IMR-90 (cell line): ENCODE results near the gene MAPK9. TPM values are rescaled to one million over a fixed set of nuclear protein-coding genes. Genes with fewer than 3 reads are reported as not detected.

ENCODE experiments used
- ATAC-seq: fragments of 200-7000 bp; cut with Tn5 transposase; 2 replicates; pipeline ENCODE4 v1.9.1; 2020; ENCODE audit warnings: low read depth, mild to moderate bottlenecking, moderate library complexity
- BruUV-seq: library from RNA; stranded (reverse); fragments of 400-500 nt; replicated peaks from 2 replicates; lab custom pipeline; 2021; lab: Mats Ljungman, UMichigan
- CTCF ChIA-PET: fragments of 300-600 bp; formaldehyde crosslinking; extraction: SDS; loops from one replicate; lab custom pipeline; 2021; ENCODE audit warnings: antibody characterized with exemption; lab: Yijun Ruan, JAX
- POLR2A ChIA-PET: fragments of 300-600 bp; sonication (Branson Sonifier 250); formaldehyde crosslinking; loops from one replicate; lab custom pipeline; 2022; ENCODE audit warnings: antibody characterized with exemption; ENCODE audit not compliant: unreplicated experiment; lab: Charles Lee
- DNase-seq: peaks from one replicate; pipeline ENCODE4 v3.0.0; 2013
- H2AFZ ChIP-seq: replicated peaks from 2 replicates; pipeline ENCODE3; 2013; ENCODE audit warnings: low read length, mild to moderate bottlenecking; ENCODE audit not compliant: poor library complexity
- H2AK5ac ChIP-seq: 2 replicates; pipeline ENCODE4 v1.6.1; 2013; ENCODE audit warnings: low read depth, low read length, inconsistent platforms
- H2AK9ac ChIP-seq: replicated peaks from 2 replicates; pipeline ENCODE3; 2013; ENCODE audit warnings: mild to moderate bottlenecking, low read depth, low read length, moderate library complexity; ENCODE audit not compliant: poor library complexity
- H2BK120ac ChIP-seq: 2 replicates; pipeline ENCODE4 v1.6.1; 2013; ENCODE audit warnings: low read depth, low read length, inconsistent platforms
- H2BK15ac ChIP-seq: 3 replicates; pipeline ENCODE4 v1.6.1; 2013; ENCODE audit warnings: low read depth, low read length, inconsistent platforms
- H2BK20ac ChIP-seq: 2 replicates; pipeline ENCODE4 v1.6.1; 2013; ENCODE audit warnings: low read depth, mild to moderate bottlenecking, inconsistent platforms, low read length, moderate library complexity
- H2BK5ac ChIP-seq: 2 replicates; pipeline ENCODE4 v1.6.1; 2013; ENCODE audit warnings: mild to moderate bottlenecking, low read depth, low read length, inconsistent platforms; ENCODE audit not compliant: poor library complexity, severe bottlenecking
- H3K14ac ChIP-seq: replicated peaks from 2 replicates; pipeline ENCODE4 v1.6.1; 2013; ENCODE audit warnings: low read depth, low read length, inconsistent platforms
- H3K18ac ChIP-seq: 2 replicates; pipeline ENCODE4 v1.6.1; 2013; ENCODE audit warnings: low read depth, low read length, control low read depth
- H3K23ac ChIP-seq: 2 replicates; pipeline ENCODE4 v1.6.1; 2013; ENCODE audit warnings: low read depth, low read length, inconsistent platforms
- H3K27ac ChIP-seq: 2 replicates; pipeline ENCODE4 v1.5.1; 2013; ENCODE audit warnings: mild to moderate bottlenecking, control low read depth, low read length; ENCODE audit not compliant: insufficient read depth
- H3K27me3 ChIP-seq: 2 replicates; pipeline ENCODE4 v1.6.1; 2013; ENCODE audit warnings: low read length; ENCODE audit not compliant: control insufficient read depth, insufficient read depth
- H3K36me3 ChIP-seq: 2 replicates; pipeline ENCODE4 v1.6.1; 2013; ENCODE audit warnings: low read length, mixed read lengths; ENCODE audit not compliant: control insufficient read depth, insufficient read depth
- H3K4ac ChIP-seq: 2 replicates; pipeline ENCODE4 v1.6.1; 2013; ENCODE audit warnings: low read depth, low read length, inconsistent platforms
- H3K4me1 ChIP-seq: 2 replicates; pipeline ENCODE4 v1.6.1; 2013; ENCODE audit warnings: low read length, mixed read lengths; ENCODE audit not compliant: control insufficient read depth, insufficient read depth
- H3K4me2 ChIP-seq: 2 replicates; pipeline ENCODE4 v1.6.1; 2013; ENCODE audit warnings: low read depth, mild to moderate bottlenecking, control low read depth, low read length, moderate library complexity
- H3K4me3 ChIP-seq: 2 replicates; pipeline ENCODE4 v1.5.1; 2013; ENCODE audit warnings: low read depth, mild to moderate bottlenecking, control low read depth, low read length, moderate library complexity; ENCODE audit not compliant: insufficient read depth
- H3K56ac ChIP-seq: 2 replicates; pipeline ENCODE4 v1.6.1; 2013; ENCODE audit warnings: low read length, inconsistent platforms; ENCODE audit not compliant: insufficient read depth; ENCODE audit errors: extremely low read depth
- H3K79me1 ChIP-seq, 2 experiments: 2 replicates each; pipeline ENCODE4 v1.6.1; 2013; ENCODE audit warnings: low read length in 2 of 2, inconsistent platforms in 1 of 2, low read depth in 1 of 2
- H3K9ac ChIP-seq: 2 replicates; pipeline ENCODE4 v1.6.1; 2013; ENCODE audit warnings: low read depth, low read length, control low read depth
- H3K9me1 ChIP-seq: 2 replicates; pipeline ENCODE4 v1.6.1; 2013; ENCODE audit warnings: low read length, inconsistent platforms; ENCODE audit not compliant: insufficient read depth
- H3K9me3 ChIP-seq: 2 replicates; pipeline ENCODE4 v1.6.1; 2013; ENCODE audit warnings: low read length; ENCODE audit not compliant: control insufficient read depth, insufficient read depth
- H4K20me1 ChIP-seq: 2 replicates; pipeline ENCODE4 v1.6.1; 2013; ENCODE audit warnings: low read length, inconsistent platforms; ENCODE audit not compliant: insufficient read depth
- H4K5ac ChIP-seq: 2 replicates; pipeline ENCODE4 v1.6.1; 2013; ENCODE audit warnings: mild to moderate bottlenecking, low read depth, low read length, control low read depth
- H4K8ac ChIP-seq, 2 experiments: 2 replicates each; pipeline ENCODE4 v1.6.1; 2013; ENCODE audit warnings: low read depth in 2 of 2, low read length in 2 of 2, control low read depth in 1 of 2, inconsistent platforms in 1 of 2
- H4K91ac ChIP-seq: 2 replicates; pipeline ENCODE4 v1.6.1; 2013; ENCODE audit warnings: low read depth, low read length, inconsistent platforms; ENCODE audit not compliant: insufficient read depth
- BHLHE40 ChIP-seq: fragments of 150-350 bp; IDR thresholded peaks from 2 replicates; pipeline ENCODE4 v1.6.1; 2016; ENCODE audit warnings: mild to moderate bottlenecking, low read depth, low read length
- CEBPB ChIP-seq: IDR thresholded peaks from 2 replicates; pipeline ENCODE4 v1.6.1; 2012; ENCODE audit warnings: low read depth, low read length, improper control_type of control experiment
- CHD1 ChIP-seq: IDR thresholded peaks from 2 replicates; pipeline ENCODE4 v1.6.1; 2012; ENCODE audit warnings: low read depth, low read length, improper control_type of control experiment
- CTCF ChIP-seq: conservative IDR thresholded peaks from 2 replicates; pipeline ENCODE4 v1.5.1; 2012; ENCODE audit warnings: mild to moderate bottlenecking, low read depth, low read length, improper control_type of control experiment
- ELK1 ChIP-seq: fragments of 150-350 bp; IDR thresholded peaks from 2 replicates; pipeline ENCODE4 v1.6.1; 2016; ENCODE audit warnings: low read depth, mild to moderate bottlenecking, low read length, moderate library complexity, borderline replicate concordance
- FOS ChIP-seq: fragments of 150-350 bp; IDR thresholded peaks from 2 replicates; pipeline ENCODE4 v1.6.1; 2016; ENCODE audit warnings: low read depth, low read length
- MAFK ChIP-seq: IDR thresholded peaks from 2 replicates; pipeline ENCODE4 v1.6.1; 2012; ENCODE audit warnings: low read depth, low read length, improper control_type of control experiment
- MAZ ChIP-seq: IDR thresholded peaks from 2 replicates; pipeline ENCODE4 v1.6.1; 2012; ENCODE audit warnings: low read depth, mild to moderate bottlenecking, low read length, improper control_type of control experiment, moderate library complexity, borderline replicate concordance
- MXI1 ChIP-seq: IDR thresholded peaks from 2 replicates; pipeline ENCODE4 v1.6.1; 2012; ENCODE audit warnings: low read depth, mild to moderate bottlenecking, low read length, moderate library complexity, borderline replicate concordance
- NFE2L2 ChIP-seq: fragments of 150-350 bp; IDR thresholded peaks from 2 replicates; pipeline ENCODE4 v1.6.1; 2016; ENCODE audit warnings: low read depth, mild to moderate bottlenecking, low read length
- POLR2A ChIP-seq: IDR thresholded peaks from 2 replicates; pipeline ENCODE4 v1.6.1; 2012; ENCODE audit warnings: mild to moderate bottlenecking, low read depth, low read length
- RAD21 ChIP-seq: IDR thresholded peaks from 2 replicates; pipeline ENCODE4 v1.6.1; 2012; ENCODE audit warnings: low read length, improper control_type of control experiment
- RCOR1 ChIP-seq: IDR thresholded peaks from 2 replicates; pipeline ENCODE4 v1.6.1; 2012; ENCODE audit warnings: mild to moderate bottlenecking, low read length, improper control_type of control experiment; ENCODE audit not compliant: insufficient replicate concordance
- RFX5 ChIP-seq: IDR thresholded peaks from 2 replicates; pipeline ENCODE4 v1.8.0; 2012; ENCODE audit warnings: low read depth, mild to moderate bottlenecking, low read length, moderate library complexity
- SMC3 ChIP-seq: fragments of 150-350 bp; IDR thresholded peaks from 2 replicates; pipeline ENCODE4 v1.6.1; 2016; ENCODE audit warnings: low read depth, mild to moderate bottlenecking, antibody characterized with exemption, low read length, moderate library complexity
- WGBS, 2 experiments: methylation state at CpG; one replicate each; pipeline versions ENCODE4 v1.1.5 to v1.1.7; 2013; ENCODE audit warnings: missing lambda C conversion rate in 2 of 2; ENCODE audit not compliant: insufficient read length in 1 of 2; ENCODE audit errors: extremely low coverage in 2 of 2; 5-methylcytosine and 5-hydroxymethylcytosine counted together
- dilution Hi-C: fragments of 300-500 bp; cut with HindIII; formaldehyde crosslinking; loops from one replicate; pipeline ENCODE4 v1.14.3; 2018; ENCODE audit warnings: low sequenced_read_pairs; ENCODE audit not compliant: unreplicated experiment
- in situ Hi-C: fragments of 300-500 bp; cut with MboI; formaldehyde crosslinking; loops from 3 replicates; pipeline ENCODE4 v1.14.3; 2019; ENCODE audit warnings: low sequenced_read_pairs, inconsistent platforms, mixed read lengths
- intact Hi-C: fragments of 100-400 bp; cut with micrococcal nuclease; formaldehyde crosslinking; loops from 2 replicates; pipeline ENCODE4 v1.10.0; 2022
- polyA plus RNA-seq, 3 experiments: library from polyadenylated mRNA; depleted of rRNA; stranded (reverse); fragments of >200 nt; gene quantifications; 2 replicates each; pipeline ENCODE4 v1.2.3, GENCODE V29; 2012; ENCODE audit warnings: low replicate concordance in 1 of 3
- total RNA-seq: library from RNA; depleted of rRNA; stranded (reverse); fragments of >200 nt; gene quantifications from 2 replicates; pipeline ENCODE4 v1.2.3, GENCODE V29; 2012
- TF ChIP-seq, protein P1 (sequence below): fragments of 150-350 bp; IDR thresholded peaks from 2 replicates; pipeline ENCODE4 v1.6.1; 2017; ENCODE audit warnings: mild to moderate bottlenecking, antibody characterized with exemption, low read length, low read depth

MAPK9 gene
- total and polyA plus RNA-seq, 2 of the 4 experiments (the other 2 are of a cell fraction): 22.9 to 23.3 TPM

DNA sequence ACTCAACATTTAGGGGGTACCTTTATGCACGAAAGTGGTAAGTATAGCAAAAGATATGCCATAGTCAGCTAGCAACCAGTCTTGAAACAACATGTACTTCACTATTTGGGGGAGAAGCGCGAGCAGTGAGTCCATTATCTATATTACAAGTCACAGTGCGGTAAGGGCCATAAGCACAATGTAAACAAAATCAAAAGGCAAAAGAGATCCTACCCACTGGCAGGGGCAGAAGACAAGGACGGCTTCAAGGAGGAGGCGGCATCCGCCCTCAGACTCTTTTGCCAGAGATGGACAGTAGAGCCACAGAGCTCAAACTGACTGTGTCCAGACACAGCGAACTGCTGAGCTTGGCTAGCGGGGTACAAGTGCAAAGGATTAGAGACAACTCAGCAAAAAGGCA, 9.6 kb downstream of the MAPK9 start:
- Histone ChIP-seq H4K8ac (no peak overlapping the region), H2BK5ac (no peak overlapping the region)
- in situ Hi-C loops: no loop called here

More for the DNA sequence above, 9.6 kb downstream of the MAPK9 start:
- Histone ChIP-seq H3K9me1 (0 out of 2 replicates have a peak, but pooled peaks cover under 1% of the 10 kb centered on the region), H2AK9ac (no peak overlapping the region), H3K9me3 (peaks cover 5% of the 10 kb centered on the region; the same call in 1 of the 2 replicates), H3K9ac (no peak overlapping the region), H4K91ac (no peak overlapping the region), H3K27me3 (no peaks in the 10 kb centered on the region), H3K23ac (no peak overlapping the region), H3K79me1 (peaks cover 44% of the 10 kb centered on the region in 2 experiments), H3K36me3 (peaks cover 19% of the 10 kb centered on the region), H4K5ac (no peak overlapping the region), H2BK120ac (no peak overlapping the region), H3K4ac (no peak overlapping the region), H2BK20ac (no peak overlapping the region), H3K56ac (no peak overlapping the region), H3K4me1 (peaks cover 3% of the 10 kb centered on the region; the same call in 1 of the 2 replicates), H3K4me3 (no peak overlapping the region), H2BK15ac (no peak overlapping the region), H3K27ac (no peak overlapping the region), H2AK5ac (no peak overlapping the region), H3K14ac (no peak overlapping the region), H2AFZ (no peak overlapping the region), H3K18ac (no peak overlapping the region), H3K4me2 (no peak overlapping the region), H4K20me1 (0 out of 2 replicates have a peak, but pooled peaks cover 6% of the 10 kb centered on the region)
- 100% methylated on average over 2 of the region's 9 CpGs; no CpG with 5 or more reads in 1 of the 2 experiments for WGBS, 2 experiments
- no TSS peak for BruUV-seq
- no peak for TF ChIP-seq POLR2A
- TF ChIP-seq FOS: no peak
- TF ChIP-seq, protein P1, sequence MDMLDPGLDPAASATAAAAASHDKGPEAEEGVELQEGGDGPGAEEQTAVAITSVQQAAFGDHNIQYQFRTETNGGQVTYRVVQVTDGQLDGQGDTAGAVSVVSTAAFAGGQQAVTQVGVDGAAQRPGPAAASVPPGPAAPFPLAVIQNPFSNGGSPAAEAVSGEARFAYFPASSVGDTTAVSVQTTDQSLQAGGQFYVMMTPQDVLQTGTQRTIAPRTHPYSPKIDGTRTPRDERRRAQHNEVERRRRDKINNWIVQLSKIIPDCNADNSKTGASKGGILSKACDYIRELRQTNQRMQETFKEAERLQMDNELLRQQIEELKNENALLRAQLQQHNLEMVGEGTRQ: no peak
- TF ChIP-seq CTCF: no peak
- TF ChIP-seq CEBPB: no peak
- TF ChIP-seq CHD1: no peak
- no peak for TF ChIP-seq RCOR1
- no peak for TF ChIP-seq MAFK
- no peak for TF ChIP-seq SMC3
- TF ChIP-seq ELK1: no peak
- no peak for TF ChIP-seq BHLHE40
- TF ChIP-seq RAD21: no peak
- TF ChIP-seq MXI1: no peak
- no peak for TF ChIP-seq RFX5
- no peak for TF ChIP-seq MAZ
- no peak for TF ChIP-seq NFE2L2
- POLR2A ChIA-PET: no interaction called here
- ATAC-seq: no peak
- intact Hi-C loops: loop anchor here (5.0 kb wide), 1 partner anchor 35 kb away; no protein-coding TSS in a partner anchor
- dilution Hi-C loops: no loop called here
- DNase-seq: no peak
- CTCF ChIA-PET: no interaction called here
